K562 (cell line): ENCODE results near the gene CHMP1A. TPM values are rescaled to one million over a fixed set of nuclear protein-coding genes. Genes with fewer than 3 reads are reported as not detected.

Source experiments
- ATAC-seq: fragments of 200-7000 bp; cut with Tn5 transposase; 3 replicates; pipeline ENCODE4 v1.9.1; 2020; ENCODE audit warnings: moderate library complexity
- BruUV-seq: library from RNA; stranded (reverse); fragments of 400-500 nt; replicated peaks from 2 replicates; lab custom pipeline; 2021; lab: Mats Ljungman, UMichigan
- CTCF ChIA-PET: fragments of 300-600 bp; formaldehyde crosslinking; extraction: SDS; loops from one replicate; lab custom pipeline; 2021; ENCODE audit warnings: low intra/inter-chr PET ratio; lab: Yijun Ruan, JAX
- POLR2A ChIA-PET: fragments of 300-600, 350-650 bp; sonication (Branson Sonifier 250); formaldehyde crosslinking; extraction: SDS; loops from one replicate; lab custom pipeline; 2021; ENCODE audit warnings: antibody characterized with exemption, inconsistent platforms; lab: Yijun Ruan, JAX
- DNase-seq, 4 experiments: peaks; one replicate each; pipeline versions ENCODE4 v3.0.0 to v3.0.0-alpha.2; 2011 to 2018; ENCODE audit warnings: low spot score in 3 of 4, mixed read lengths in 3 of 4; ENCODE audit errors: extremely low read depth in 1 of 4
- FAIRE-seq: peaks from 2 replicates; lab custom pipeline; 2011; peaks lifted over from hg19 to GRCh38; lab: Jason Lieb, UNC
- H2AFZ ChIP-seq: 2 replicates; pipeline ENCODE4 v1.6.0; 2011; ENCODE audit warnings: low read depth, low read length, control low read depth, inconsistent platforms
- H3K27ac ChIP-seq: fragments of 200-600 bp; 3 replicates; pipeline ENCODE4 v1.8.0; 2011; ENCODE audit warnings: low read depth, mild to moderate bottlenecking, control low read depth, inconsistent platforms, low read length, moderate library complexity, mixed read lengths; ENCODE audit errors: extremely low read depth
- H3K27me3 ChIP-seq, 2 experiments: fragments of 300-600 bp in 1 of 2; 2 replicates in 1 of 2; 3 replicates in 1 of 2; pipeline versions ENCODE4 v1.6.0 to v1.8.0; 2011; ENCODE audit warnings: inconsistent platforms in 2 of 2, low read length in 2 of 2, mild to moderate bottlenecking in 1 of 2, mixed read lengths in 1 of 2, moderate library complexity in 1 of 2; ENCODE audit not compliant: control insufficient read depth in 2 of 2, insufficient read depth in 2 of 2
- H3K36me3 ChIP-seq: fragments of 300-600 bp; 3 replicates; pipeline ENCODE4 v1.8.0; 2011; ENCODE audit warnings: mild to moderate bottlenecking, low read length, inconsistent platforms; ENCODE audit not compliant: control insufficient read depth, insufficient read depth
- H3K4me1 ChIP-seq, 2 experiments: fragments of 200-600 bp in 1 of 2; replicated peaks in 1 of 2; 2 replicates in 1 of 2; 3 replicates in 1 of 2; pipeline versions ENCODE4 v1.5.1 to v1.8.0; 2011; ENCODE audit warnings: inconsistent platforms in 2 of 2, low read length in 2 of 2, mild to moderate bottlenecking in 1 of 2, mixed read lengths in 1 of 2, moderate library complexity in 1 of 2; ENCODE audit not compliant: control insufficient read depth in 2 of 2, insufficient read depth in 2 of 2
- H3K4me2 ChIP-seq: 2 replicates; pipeline ENCODE4 v1.6.1; 2011; ENCODE audit warnings: low read length, control low read depth, inconsistent platforms, mixed read lengths; ENCODE audit not compliant: insufficient read depth
- H3K4me3 ChIP-seq: fragments of 200-600 bp; sonication (generic), shearing (Covaris generic); 2 replicates; pipeline ENCODE4 v1.5.1; 2016; ENCODE audit warnings: control low read depth, inconsistent platforms
- H3K79me2 ChIP-seq: fragments of 200-600 bp; 3 replicates; pipeline ENCODE4 v1.8.0; 2011; ENCODE audit warnings: low read length, inconsistent platforms; ENCODE audit not compliant: control insufficient read depth, insufficient read depth
- H3K9ac ChIP-seq, 2 experiments: 2 replicates each; pipeline versions ENCODE4 v1.6.0 to v1.6.1; 2011; ENCODE audit warnings: low read depth in 2 of 2, low read length in 2 of 2, control low read depth in 1 of 2, inconsistent platforms in 1 of 2, mild to moderate bottlenecking in 1 of 2, mixed read lengths in 1 of 2; ENCODE audit not compliant: insufficient read depth in 1 of 2
- H3K9me1 ChIP-seq: one replicate; pipeline ENCODE4 v1.6.0; 2011; ENCODE audit warnings: inconsistent platforms, mild to moderate bottlenecking, low read length, moderate library complexity; ENCODE audit not compliant: control insufficient read depth, insufficient read depth
- H3K9me3 ChIP-seq: replicated peaks from 2 replicates; pipeline ENCODE4 v1.5.1; 2011; ENCODE audit warnings: low read depth, low read length, inconsistent platforms; ENCODE audit not compliant: control insufficient read depth, insufficient read depth
- H4K20me1 ChIP-seq: replicated peaks from 2 replicates; pipeline ENCODE4 v1.6.1; 2011; ENCODE audit warnings: low read length, inconsistent platforms, mixed read lengths; ENCODE audit not compliant: control insufficient read depth, insufficient read depth
- BCOR ChIP-seq: fragments of 450-650 bp; IDR thresholded peaks from 2 replicates; pipeline ENCODE4 v1.6.1; 2016
- HDAC1 ChIP-seq, 2 experiments: fragments of 450-650 bp; IDR thresholded peaks; 2 replicates each; pipeline ENCODE4 v1.6.1; 2016 to 2017; ENCODE audit warnings: inconsistent platforms in 1 of 2, mild to moderate bottlenecking in 1 of 2, moderate library complexity in 1 of 2
- HDAC2 ChIP-seq: fragments of 450-650 bp; IDR thresholded peaks from 2 replicates; pipeline ENCODE4 v1.6.1; 2016; ENCODE audit warnings: mild to moderate bottlenecking
- KDM1A ChIP-seq, 2 experiments: fragments of 450-650 bp; IDR thresholded peaks; 2 replicates each; pipeline ENCODE4 v1.6.1; 2016; ENCODE audit warnings: mild to moderate bottlenecking in 2 of 2
- XRCC3 ChIP-seq: fragments of 450-650 bp; IDR thresholded peaks from 2 replicates; pipeline ENCODE4 v1.6.1; 2017; ENCODE audit warnings: mild to moderate bottlenecking, moderate library complexity
- ZNF146 ChIP-seq: IDR thresholded peaks from one replicate; pipeline ENCODE4 v1.6.1; 2018; ENCODE audit warnings: missing compliant biosample characterization; ENCODE audit not compliant: unreplicated experiment
- ZNF263 ChIP-seq: sonication (generic); formaldehyde crosslinking; IDR thresholded peaks from 2 replicates; pipeline ENCODE4 v1.8.0; 2022; ENCODE audit warnings: mild to moderate bottlenecking, missing genetic modification reagents, borderline replicate concordance
- WGBS: fragments of 100-300 bp; shearing (Covaris generic); methylation state at CpG from one replicate; pipeline ENCODE4 v1.1.6; 2016; ENCODE audit warnings: low coverage, mixed read lengths; ENCODE audit not compliant: insufficient coverage; ENCODE audit errors: missing lambda C conversion rate; 5-methylcytosine and 5-hydroxymethylcytosine counted together
- in situ Hi-C: fragments of 300-500 bp; cut with MboI; formaldehyde crosslinking; loops from 4 replicates; pipeline ENCODE4 v1.15.0; 2018; ENCODE audit warnings: inconsistent platforms, mixed read lengths
- intact Hi-C: fragments of 100-400 bp; cut with micrococcal nuclease; formaldehyde crosslinking; loops from 2 replicates; pipeline ENCODE4 v1.14.2; 2022
- polyA plus RNA-seq, 8 experiments: library from polyadenylated mRNA; depleted of rRNA in 4 of 8; stranded (reverse) in 5 of 8; unstranded in 3 of 8; fragments of >200 nt; fragmentation: Nextera tagmentation in 2 of 8; fragmentation: Illumina TruSeq in 1 of 8; extraction: Ambion mirVana in 2 of 8; extraction: Trizol in 1 of 8; gene quantifications; 2 replicates each; pipeline versions ENCODE4 v1.2.1 to v1.2.3, GENCODE V29; 2011 to 2014; ENCODE audit warnings: inconsistent platforms in 1 of 8, missing spikeins in 1 of 8
- total RNA-seq, 7 experiments: library from RNA; depleted of rRNA in 6 of 7; stranded (reverse); fragments of >200 nt in 6 of 7; fragmentation: Illumina TruSeq in 2 of 7; extraction: Trizol in 2 of 7; gene quantifications; 2 replicates each; pipeline versions ENCODE4 v1.2.1 to v1.2.3, GENCODE V29; 2011 to 2021; ENCODE audit warnings: low replicate concordance in 1 of 7

CHMP1A gene
- total and polyA plus RNA-seq, 9 of the 15 experiments (the other 6 are each of a cell fraction or from before 2014, with no cell fraction given): 0.83 to 79.9 (median 45.2) TPM

GRCh38 chr16:89613231-89613953, 44.1 kb downstream of the CHMP1A start, which contains the start of gene DPEP1:
Gene DPEP1, plus strand, starts transcription at chr16:89613642. Its CDS starts 16,769 bp downstream, at chr16:89630411.
- no peak for ATAC-seq
- H3K9me1 ChIP-seq: no peaks in the 10 kb centered on the region
- H4K20me1 ChIP-seq: no peaks in the 10 kb centered on the region
- H3K9me3 ChIP-seq: no peaks in the 10 kb centered on the region
- DNase-seq: no peak
- intact Hi-C loops (no loop called here), in situ Hi-C loops (no loop called here)
- H3K4me1 ChIP-seq: peaks cover 7 to 53% of the 10 kb centered on the region in 2 experiments; a peak in 4 of 5 replicates
- ChIA-PET POLR2A (interaction anchor here (1.5 kb wide), 1 partner anchor 10 kb away, joined by 9 read pairs; no protein-coding TSS in a partner anchor), CTCF (no interaction called here)
- H3K36me3 ChIP-seq: no peaks in the 10 kb centered on the region
- no peak within 1 kb of the TSS for H2AFZ ChIP-seq
- no peak within 1 kb of the TSS for H3K9ac ChIP-seq
- WGBS: 77% methylated on average over 17 of the region's 19 CpGs
- H3K4me2 ChIP-seq: no peak within 1 kb of the TSS
- no peak within 1 kb of the TSS for H3K4me3 ChIP-seq
- H3K27me3 ChIP-seq: no peaks in the 10 kb centered on the region
- TF ChIP-seq XRCC3: no peak
- peak; percentile 69; the same call in 1 of the 2 replicates for TF ChIP-seq ZNF263 (CRISPR knock-in tag)
- no peak within 1 kb of the TSS for H3K27ac ChIP-seq
- no TSS peak for BruUV-seq
- FAIRE-seq: no peak
- H3K79me2 ChIP-seq: no peaks in the 10 kb centered on the region

- Histone ChIP-seq H3K9ac (no peak overlapping the region), H3K27ac (no peak overlapping the region), H3K9me1 (no peaks in the 10 kb centered on the region), H3K4me1 (peaks cover 15 to 61% of the 10 kb centered on the region in 2 experiments; a peak in 4 of 5 replicates), H4K20me1 (no peaks in the 10 kb centered on the region), H3K36me3 (no peaks in the 10 kb centered on the region), H3K4me2 (no peak overlapping the region), H3K4me3 (no peak overlapping the region), H3K27me3 (no peaks in the 10 kb centered on the region), H2AFZ (no peak overlapping the region), H3K9me3 (no peaks in the 10 kb centered on the region), H3K79me2 (no peaks in the 10 kb centered on the region)
- ChIA-PET CTCF (no interaction called here), POLR2A (no interaction called here)
- WGBS: 54% methylated on average over 20 of the region's 20 CpGs
- no peak for DNase-seq
- intact Hi-C loops (no loop called here), in situ Hi-C loops (no loop called here)
- ATAC-seq: no peak
- no TSS peak for BruUV-seq
- FAIRE-seq: no peak
- TF ChIP-seq BCOR: peak; percentile 52
- peak; percentile 99 for TF ChIP-seq ZNF146
- no peak for TF ChIP-seq HDAC1 (IDR thresholded peaks at IDR 0.05)
- 0 out of 2 replicates have a peak, but pooled peaks have one; percentile 17 for TF ChIP-seq HDAC2
- peak; percentile 35 to 36; a peak in 2 of 4 replicates for TF ChIP-seq KDM1A (IDR thresholded peaks at IDR 0.05)
Observed at GRCh38 chr16:89612415-89613166, 44.9 kb downstream of the CHMP1A start.
